ENCODE results near the gene CCDC57. TPM values are rescaled to one million over a fixed set of nuclear protein-coding genes. Genes with fewer than 3 reads are reported as not detected.

Gene CCDC57
- total and polyA plus RNA-seq, 11 donors, result 4.3 to 17.6 (median 9.5) TPM

GRCh38 chr17:82249896-82250581, 37.4 kb upstream of the CCDC57 start:
- H3K27me3 ChIP-seq, result no peaks in the 10 kb centered on the region
- H3K36me3 ChIP-seq, result peaks cover 12 to 93% (median 85%) of the 10 kb centered on the region in 9 donors
- no peak for ATAC-seq
- TF ChIP-seq CTCF (IDR thresholded peaks at IDR 0.05), result no peak
- DNase-seq, result peak in 2 of 5 donors; percentile 18 to 54
- H3K9me3 ChIP-seq, result no peaks in the 10 kb centered on the region
- WGBS, 4 donors, result 84 to 88% (median 86%) methylated on average over 17 to 33 of the region's 33 CpGs
- H3K27ac ChIP-seq, result no peak overlapping the region
- no peak overlapping the region for H3K4me3 ChIP-seq
- intact Hi-C loops (cut with DNase I), result loop anchor here in 1 of 10 donors (10.0 kb wide), 1 partner anchor 45 kb away; no protein-coding TSS in a partner anchor
- H3K4me1 ChIP-seq, result peaks cover 15 to 42% (median 25%) of the 10 kb centered on the region in 12 donors

- TF ChIP-seq POLR2A (IDR thresholded peaks at IDR 0.05), result no peak
- Histone ChIP-seq H3K4me3 (no peak overlapping the region), H3K36me3 (peaks cover 12 to 96% (median 94%) of the 10 kb centered on the region in 9 donors), H3K4me1 (peaks cover 15 to 42% (median 25%) of the 10 kb centered on the region in 12 donors), H3K9me3 (no peaks in the 10 kb centered on the region), H3K27me3 (no peaks in the 10 kb centered on the region), H3K27ac (peak overlapping the region in 1 of 12 donors; percentile 86)
- WGBS, 4 donors, result 90 to 92% (median 92%) methylated on average over 48 to 54 of the region's 54 CpGs
- intact Hi-C loops (cut with DNase I), result loop anchor here in 1 of 10 donors (10.0 kb wide), 1 partner anchor 46 kb away; no protein-coding TSS in a partner anchor
- no peak for ATAC-seq
- DNase-seq, result peak in 2 of 5 donors; percentile 23 to 57
Measured at GRCh38 chr17:82248815-82249674, 36.4 kb upstream of the CCDC57 start.

- H3K4me3 ChIP-seq, result no peak overlapping the region
- no peak for TF ChIP-seq CTCF (IDR thresholded peaks at IDR 0.05)
- no peak for TF ChIP-seq POLR2A (IDR thresholded peaks at IDR 0.05)
- peaks cover 15 to 49% (median 32%) of the 10 kb centered on the region in 12 donors for H3K4me1 ChIP-seq
- ATAC-seq, result no peak
- H3K9me3 ChIP-seq, result no peaks in the 10 kb centered on the region
- 87 to 88% (median 88%) methylated on average over 28 of the region's 28 CpGs for WGBS, 4 donors
- H3K27me3 ChIP-seq, result no peaks in the 10 kb centered on the region
- intact Hi-C loops (cut with DNase I), result loop anchor here in 1 of 10 donors (10.0 kb wide), 1 partner anchor 47 kb away; no protein-coding TSS in a partner anchor
- peak in 1 of 5 donors; percentile 32 for DNase-seq
- H3K27ac ChIP-seq, result peak overlapping the region in 7 of 12 donors; percentile 41 to 86 (median 73)
- peaks cover 9 to 100% (median 97%) of the 10 kb centered on the region in 9 donors for H3K36me3 ChIP-seq
Measured at GRCh38 chr17:82247856-82248671, 35.4 kb upstream of the CCDC57 start.

GRCh38 chr17:82247182-82247823, 34.7 kb upstream of the CCDC57 start:
- Histone ChIP-seq H3K4me1 (peaks cover 20 to 56% (median 39%) of the 10 kb centered on the region in 12 donors), H3K4me3 (peak overlapping the region in 1 of 12 donors; percentile 12), H3K9me3 (no peaks in the 10 kb centered on the region), H3K27me3 (no peaks in the 10 kb centered on the region), H3K27ac (peak overlapping the region in 10 of 12 donors; percentile 34 to 86 (median 68)), H3K36me3 (peaks cover 9 to 100% (median 90%) of the 10 kb centered on the region in 9 donors)
- WGBS, 4 donors, result 51 to 61% (median 55%) methylated on average over 22 of the region's 22 CpGs
- ATAC-seq, result no peak
- TF ChIP-seq POLR2A (IDR thresholded peaks at IDR 0.05) (no peak), CTCF (IDR thresholded peaks at IDR 0.05) (no peak)
- intact Hi-C loops (cut with DNase I), result loop anchor here in 1 of 10 donors (10.0 kb wide), 1 partner anchor 47 kb away; no protein-coding TSS in a partner anchor
- DNase-seq, result peak in 2 of 5 donors; percentile 23 to 42

Data from heart left ventricle (tissue), 16 donors.